CD8-positive, alpha-beta memory T cell (primary cell): Measurements from ENCODE around the gene LIMK2. TPM values are rescaled to one million over a fixed set of nuclear protein-coding genes. Genes with fewer than 3 reads are reported as not detected.
"Not testable (repeated sequence)": the region's sequence is repeated elsewhere in the genome, so short reads cannot be mapped to it uniquely, and the experiment has no call there.

Experiments used
- CTCF ChIA-PET: fragments of 350-600 bp; sonication (Branson Sonifier 250); formaldehyde crosslinking; loops from one replicate; lab custom pipeline; 2021; ENCODE audit warnings: antibody characterized with exemption; lab: Charles Lee
- POLR2A ChIA-PET: fragments of 350-600 bp; sonication (Branson Sonifier 250); formaldehyde crosslinking; loops from one replicate; lab custom pipeline; 2021; ENCODE audit warnings: antibody characterized with exemption; lab: Charles Lee
- DNase-seq, 5 donors: peaks; one replicate each; pipeline versions ENCODE4 v3.0.0 to v3.0.0-alpha.2; 2020 to 2022; ENCODE audit warnings: mixed read lengths in 1 of 5
- H3K27ac ChIP-seq: one replicate; pipeline ENCODE4 v1.7.0; 2013; ENCODE audit warnings: low read depth, mild to moderate bottlenecking, low read length, moderate library complexity
- H3K27me3 ChIP-seq: 2 replicates; pipeline ENCODE4 v1.7.0; 2013; ENCODE audit warnings: low read length, mild to moderate bottlenecking; ENCODE audit not compliant: insufficient read depth, poor library complexity, severe bottlenecking
- H3K36me3 ChIP-seq: 2 replicates; pipeline ENCODE4 v1.7.0; 2013; ENCODE audit warnings: mild to moderate bottlenecking, low read length, moderate library complexity; ENCODE audit not compliant: insufficient read depth
- H3K4me1 ChIP-seq: 2 replicates; pipeline ENCODE4 v1.7.0; 2013; ENCODE audit warnings: mild to moderate bottlenecking, low read length, moderate library complexity; ENCODE audit not compliant: insufficient read depth
- H3K4me3 ChIP-seq: 2 replicates; pipeline ENCODE4 v1.7.0; 2013; ENCODE audit warnings: mild to moderate bottlenecking, low read length
- H3K9me3 ChIP-seq: 2 replicates; pipeline ENCODE4 v1.7.0; 2013; ENCODE audit warnings: mild to moderate bottlenecking, low read length
- H3K27ac Mint-ChIP-seq, 8 donors: one replicate each; pipeline ENCODE4 v1.8.0; 2020 to 2021; ENCODE audit warnings: mixed read lengths in 8 of 8, mild to moderate bottlenecking in 6 of 8, inconsistent platforms in 3 of 8, moderate library complexity in 3 of 8
- H3K27me3 Mint-ChIP-seq, 2 donors: one replicate each; pipeline ENCODE4 v1.8.0; 2020 to 2021; ENCODE audit warnings: mixed read lengths in 2 of 2, mild to moderate bottlenecking in 1 of 2, moderate library complexity in 1 of 2
- H3K36me3 Mint-ChIP-seq, 3 donors: one replicate each; pipeline ENCODE4 v1.8.0; 2020 to 2021; ENCODE audit warnings: mixed read lengths in 3 of 3, inconsistent platforms in 1 of 3, mild to moderate bottlenecking in 1 of 3
- H3K4me1 Mint-ChIP-seq, 3 donors: one replicate each; pipeline ENCODE4 v1.8.0; 2020 to 2021; ENCODE audit warnings: mixed read lengths in 3 of 3, inconsistent platforms in 1 of 3, mild to moderate bottlenecking in 1 of 3
- H3K4me3 Mint-ChIP-seq, 7 donors: one replicate each; pipeline ENCODE4 v1.8.0; 2020 to 2021; ENCODE audit warnings: mixed read lengths in 7 of 7, mild to moderate bottlenecking in 6 of 7, moderate library complexity in 4 of 7, inconsistent platforms in 2 of 7
- H3K9me3 Mint-ChIP-seq, 5 donors: one replicate each; pipeline ENCODE4 v1.8.0; 2020 to 2022; ENCODE audit warnings: mixed read lengths in 5 of 5, mild to moderate bottlenecking in 3 of 5, moderate library complexity in 2 of 5, inconsistent platforms in 1 of 5
- polyA plus RNA-seq: library from polyadenylated mRNA; unstranded; fragments of 300-500 nt; fragmentation: Illumina TruSeq; gene quantifications from one replicate; pipeline ENCODE4 v1.2.3, GENCODE V29; 2021
- total RNA-seq, 2 experiments: library from RNA; stranded (reverse); gene quantifications; one replicate each; pipeline ENCODE4 v1.2.3, GENCODE V29; 2021

Gene LIMK2
- total and polyA plus RNA-seq, 3 experiments from 2014 or later, result 19.0 to 27.7 (median 25.1) TPM

- H3K9me3 Mint-ChIP-seq, H3K27me3 ChIP-seq, H3K4me3 ChIP-seq, H3K27ac Mint-ChIP-seq, H3K36me3 ChIP-seq, H3K27me3 Mint-ChIP-seq, DNase-seq, H3K27ac ChIP-seq, H3K9me3 ChIP-seq, POLR2A ChIA-PET, H3K4me3 Mint-ChIP-seq: not testable (repeated sequence)
- Mint-ChIP-seq H3K4me1 (peaks cover 15 to 46% (median 43%) of the 10 kb centered on the region in 3 donors), H3K36me3 (peaks cover 0 to 13% (median 13%) of the 10 kb centered on the region in 3 donors)
- CTCF ChIA-PET, result interaction anchor here (1.8 to 6.3 kb wide), 2 partner anchors 27 to 34 kb away, joined by 5 to 23 read pairs; partner anchors contain the start of gene LIMK2
- peaks cover 14% of the 10 kb centered on the region for H3K4me1 ChIP-seq
Measured at GRCh38 chr22:31245998-31246397, 33.9 kb downstream of the LIMK2 start.

DNA sequence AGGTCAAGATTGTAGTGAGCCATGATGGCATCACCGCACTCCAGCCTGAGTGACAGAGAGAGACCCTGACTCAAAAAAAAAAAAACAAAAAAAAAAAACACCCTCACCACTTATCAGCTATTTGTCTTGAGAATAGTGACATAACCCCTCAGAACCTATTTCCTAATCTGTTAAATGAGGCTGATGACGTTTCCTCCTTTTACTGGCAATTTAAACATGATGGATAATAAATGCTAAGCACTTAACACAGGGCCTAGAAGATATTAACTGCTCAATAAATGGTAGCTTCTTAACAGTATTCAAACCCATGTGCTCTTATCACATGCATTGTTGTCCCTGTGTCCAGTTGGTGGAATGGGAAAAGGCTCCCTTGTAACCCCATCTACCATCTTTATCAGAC is 34.6 kb downstream of the LIMK2 start:
- no peak for DNase-seq
- Mint-ChIP-seq H3K4me1 (peaks cover 15 to 46% (median 39%) of the 10 kb centered on the region in 3 donors), H3K4me3 (no peak overlapping the region), H3K36me3 (peaks cover 0 to 13% (median 13%) of the 10 kb centered on the region in 3 donors), H3K27me3 (no peaks in the 10 kb centered on the region), H3K9me3 (no peaks in the 10 kb centered on the region), H3K27ac (peak overlapping the region in 3 of 8 donors; percentile 6 to 58 (median 52))
- ChIA-PET CTCF (interaction anchor here (6.3 kb wide), 1 partner anchor 34 kb away, joined by 23 read pairs; the partner anchor contains the start of gene LIMK2), POLR2A (interaction anchor here (0.5 kb wide), 1 partner anchor 86 kb away, joined by 3 read pairs; no protein-coding TSS in a partner anchor)
- Histone ChIP-seq H3K36me3 (no peaks in the 10 kb centered on the region), H3K27ac (no peak overlapping the region), H3K4me3 (no peak overlapping the region), H3K4me1 (peaks cover 14% of the 10 kb centered on the region), H3K9me3 (no peaks in the 10 kb centered on the region), H3K27me3 (no peaks in the 10 kb centered on the region)

DNA sequence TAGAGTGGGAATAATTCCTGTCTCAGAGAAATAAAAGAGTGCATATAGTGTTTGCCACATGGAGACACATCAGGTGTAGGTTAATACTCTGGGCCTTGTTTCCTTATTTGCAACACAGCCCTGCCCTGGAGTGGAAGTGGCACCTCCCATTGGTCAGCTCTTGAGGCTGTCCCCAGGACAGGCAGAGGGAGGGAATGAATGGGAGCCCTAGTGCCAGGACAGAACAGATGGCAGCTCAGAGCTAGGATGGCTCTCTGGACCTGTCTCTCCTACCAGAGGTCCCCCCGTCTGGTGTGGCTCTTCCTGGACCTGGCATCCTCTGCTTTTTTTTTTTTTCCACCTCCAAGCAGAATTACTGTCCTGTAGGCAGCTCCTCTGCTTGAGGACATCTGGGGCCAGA is 35.6 kb downstream of the LIMK2 start:
- Mint-ChIP-seq H3K27ac (peak overlapping the region in 6 of 8 donors; percentile 1 to 84 (median 57)), H3K27me3 (no peaks in the 10 kb centered on the region)
- peaks cover 14% of the 10 kb centered on the region for H3K4me1 ChIP-seq

DNA sequence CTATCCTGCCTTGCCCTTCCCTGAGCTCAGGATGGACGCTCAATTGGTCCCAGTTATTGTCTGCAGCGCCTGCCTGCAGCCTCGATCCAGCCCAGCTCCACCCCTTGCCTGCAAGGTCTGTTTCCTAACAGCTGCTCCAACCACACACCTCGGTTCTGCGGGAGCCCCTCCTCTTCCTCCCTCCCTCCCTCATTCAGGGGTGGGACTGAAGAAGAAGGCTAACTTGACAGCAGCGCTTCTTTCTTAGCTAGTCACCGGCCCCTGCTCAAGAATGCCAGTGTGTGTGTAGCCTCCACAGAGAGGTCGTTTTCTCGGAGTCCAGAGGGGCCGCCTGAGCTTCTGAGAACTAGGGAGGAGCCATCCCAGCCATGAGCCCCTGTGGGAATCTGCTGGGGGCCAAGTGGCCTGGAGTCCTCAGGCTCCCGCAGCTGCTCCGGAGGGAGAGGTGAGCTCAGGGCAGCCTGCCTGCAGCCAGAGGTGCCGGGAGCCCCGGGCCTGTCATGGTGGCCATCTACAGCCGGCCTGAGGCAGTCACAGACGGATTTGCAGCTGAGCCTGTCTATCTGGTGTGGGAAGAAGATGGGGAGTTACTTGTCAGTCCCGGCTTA is 36.1 kb downstream of the LIMK2 start:
- H3K4me1 Mint-ChIP-seq, result peaks cover 15 to 47% (median 31%) of the 10 kb centered on the region in 3 donors
- no peaks in the 10 kb centered on the region for H3K27me3 Mint-ChIP-seq
- H3K4me3 Mint-ChIP-seq, result peak overlapping the region in 6 of 7 donors; percentile 60 to 86 (median 74)
- peak overlapping the region in 6 of 8 donors; percentile 1 to 74 (median 48) for H3K27ac Mint-ChIP-seq
- no peaks in the 10 kb centered on the region for H3K9me3 ChIP-seq
- H3K27me3 ChIP-seq, result no peaks in the 10 kb centered on the region
- CTCF ChIA-PET, result interaction anchor here (0.8 to 6.3 kb wide), 5 partner anchors 18 to 42 kb away, joined by 3 to 23 read pairs (median 3); partner anchors contain the start of gene LIMK2
- H3K4me1 ChIP-seq, result peaks cover 14% of the 10 kb centered on the region
- no peak overlapping the region for H3K27ac ChIP-seq
- H3K9me3 Mint-ChIP-seq, result no peaks in the 10 kb centered on the region
- H3K36me3 ChIP-seq, result no peaks in the 10 kb centered on the region
- H3K4me3 ChIP-seq, result peak overlapping the region; percentile 30
- H3K36me3 Mint-ChIP-seq, result peaks cover 0 to 9% (median 5%) of the 10 kb centered on the region in 3 donors
- POLR2A ChIA-PET, result interaction anchor here (0.7 to 1.1 kb wide), 3 partner anchors 41 to 163 kb away, joined by 3 to 4 read pairs (median 4); no protein-coding TSS in a partner anchor
- DNase-seq, result peak; percentile 40 to 75 (median 47)

More for the DNA sequence above, 35.6 kb downstream of the LIMK2 start:
- no peak overlapping the region for H3K27ac ChIP-seq
- no peaks in the 10 kb centered on the region for H3K36me3 ChIP-seq
- H3K27me3 ChIP-seq, result no peaks in the 10 kb centered on the region
- ChIA-PET CTCF (interaction anchor here (0.8 to 6.3 kb wide), 5 partner anchors 18 to 43 kb away, joined by 3 to 23 read pairs (median 3); partner anchors contain the start of gene LIMK2), POLR2A (interaction anchor here (0.7 to 1.1 kb wide), 3 partner anchors 42 to 163 kb away, joined by 3 to 4 read pairs (median 4); no protein-coding TSS in a partner anchor)
- H3K4me3 ChIP-seq, result peak overlapping the region; percentile 30
- H3K36me3 Mint-ChIP-seq, result peaks cover 0 to 10% (median 6%) of the 10 kb centered on the region in 3 donors
- peaks cover 15 to 46% (median 31%) of the 10 kb centered on the region in 3 donors for H3K4me1 Mint-ChIP-seq
- no peaks in the 10 kb centered on the region for H3K9me3 ChIP-seq
- no peaks in the 10 kb centered on the region for H3K9me3 Mint-ChIP-seq
- H3K4me3 Mint-ChIP-seq, result peak overlapping the region in 6 of 7 donors; percentile 60 to 86 (median 74)
- no peak for DNase-seq

DNA sequence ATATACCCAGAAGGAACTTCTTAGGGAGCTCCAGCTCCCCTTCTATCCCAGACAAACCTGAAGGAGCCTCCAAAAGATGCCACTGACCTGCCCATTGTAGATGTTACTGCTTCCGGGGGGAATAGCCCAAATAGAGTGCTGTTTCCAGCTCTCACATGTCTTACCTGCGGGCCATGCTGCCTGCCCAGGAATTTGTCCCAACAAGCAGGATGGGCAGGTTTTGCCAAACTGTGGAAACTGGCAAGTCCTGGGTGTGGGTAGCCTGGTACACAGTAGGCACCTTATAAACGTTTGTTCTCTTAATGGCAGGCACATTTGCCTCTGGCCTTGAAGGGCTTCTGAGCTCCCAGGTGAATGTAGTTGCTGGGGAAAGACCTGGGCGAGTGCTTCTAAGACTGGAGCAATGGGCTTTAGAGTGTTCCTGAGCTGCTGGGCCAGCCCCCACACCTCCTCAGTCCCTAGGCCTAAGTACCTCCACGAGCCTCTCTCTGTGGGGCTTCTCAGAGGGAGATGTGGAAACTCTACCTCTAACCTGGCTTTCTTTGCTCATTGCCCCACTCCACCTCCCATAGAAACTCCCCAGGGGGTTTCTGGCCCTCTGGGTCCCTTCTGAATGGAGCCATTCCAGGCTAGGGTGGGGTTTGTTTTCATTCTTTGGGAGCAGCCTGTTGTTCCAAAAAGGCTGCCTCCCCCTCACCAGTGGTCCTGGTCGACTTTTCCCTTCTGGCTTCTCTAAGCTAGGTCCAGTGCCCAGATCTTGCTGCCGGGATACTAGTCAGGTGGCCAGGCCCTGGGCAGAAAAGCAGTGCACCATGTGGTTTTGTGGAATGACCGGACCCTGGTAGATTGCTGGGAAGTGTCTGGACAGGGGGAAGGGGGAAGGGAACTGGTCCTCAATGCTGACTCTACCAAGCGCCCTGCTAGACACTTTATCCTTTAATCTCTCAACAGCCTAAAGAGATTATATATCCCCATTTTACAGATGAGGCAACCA is 37.2 kb downstream of the LIMK2 start:
- no peak for DNase-seq
- peaks cover 0 to 9% (median 3%) of the 10 kb centered on the region in 3 donors for H3K36me3 Mint-ChIP-seq
- no peaks in the 10 kb centered on the region for H3K9me3 Mint-ChIP-seq
- no peak overlapping the region for H3K4me3 ChIP-seq
- peaks cover 15 to 41% (median 29%) of the 10 kb centered on the region in 3 donors for H3K4me1 Mint-ChIP-seq
- no peaks in the 10 kb centered on the region for H3K36me3 ChIP-seq
- ChIA-PET CTCF (interaction anchor here (2.4 to 6.3 kb wide), 2 partner anchors 23 to 37 kb away, joined by 14 to 23 read pairs; partner anchors contain the start of gene LIMK2), POLR2A (no interaction called here)
- peak overlapping the region in 1 of 7 donors; percentile 17 for H3K4me3 Mint-ChIP-seq
- H3K27me3 ChIP-seq, result no peaks in the 10 kb centered on the region
- H3K27ac Mint-ChIP-seq, result peak overlapping the region in 3 of 8 donors; percentile 12 to 38 (median 23)
- peaks cover 14% of the 10 kb centered on the region for H3K4me1 ChIP-seq
- H3K27me3 Mint-ChIP-seq, result no peaks in the 10 kb centered on the region
- no peak overlapping the region for H3K27ac ChIP-seq
- H3K9me3 ChIP-seq, result no peaks in the 10 kb centered on the region

- H3K9me3 Mint-ChIP-seq, result no peaks in the 10 kb centered on the region
- no peak overlapping the region for H3K4me3 Mint-ChIP-seq
- peaks cover 12 to 37% (median 27%) of the 10 kb centered on the region in 3 donors for H3K4me1 Mint-ChIP-seq
- no peak overlapping the region for H3K27ac ChIP-seq
- peaks cover 14% of the 10 kb centered on the region for H3K4me1 ChIP-seq
- CTCF ChIA-PET, result interaction anchor here (1.3 to 6.3 kb wide), 3 partner anchors 21 to 39 kb away, joined by 3 to 23 read pairs (median 4); partner anchors contain the start of gene LIMK2
- no peaks in the 10 kb centered on the region for H3K27me3 Mint-ChIP-seq
- POLR2A ChIA-PET, result no interaction called here
- no peaks in the 10 kb centered on the region for H3K9me3 ChIP-seq
- H3K36me3 ChIP-seq, result no peaks in the 10 kb centered on the region
- H3K27ac Mint-ChIP-seq, result peak overlapping the region in 3 of 8 donors; percentile 23 to 69 (median 48)
- H3K27me3 ChIP-seq, result no peaks in the 10 kb centered on the region
- H3K36me3 Mint-ChIP-seq, result peaks cover 0 to 9% (median 5%) of the 10 kb centered on the region in 3 donors
- no peak overlapping the region for H3K4me3 ChIP-seq
- DNase-seq, result no peak
Measured at GRCh38 chr22:31250740-31251600, 38.9 kb downstream of the LIMK2 start.
